GM23338 (cell line): ENCODE data around the gene ZFPL1. TPM values are rescaled to one million over a fixed set of nuclear protein-coding genes. Genes with fewer than 3 reads are reported as not detected.

ENCODE experiments used
- ATAC-seq: fragments of 200-7000 bp; cut with Tn5 transposase; 3 replicates; pipeline ENCODE4 v1.9.1; 2020
- DNase-seq: peaks from one replicate; pipeline ENCODE4 v3.0.0-alpha.2; 2015; ENCODE audit warnings: low spot score
- H2AFZ ChIP-seq: fragments of 200-600 bp; sonication (generic); 2 replicates; pipeline ENCODE4 v1.8.0; 2016; ENCODE audit warnings: antibody characterized with exemption, mild to moderate bottlenecking, moderate library complexity
- H3F3A ChIP-seq: fragments of 200-600 bp; sonication (generic); replicated peaks from 2 replicates; pipeline ENCODE4 v1.8.0; 2017; ENCODE audit warnings: antibody characterized with exemption, mixed run types, low read depth
- H3K27ac ChIP-seq: fragments of 200-600 bp; sonication (generic); 2 replicates; pipeline ENCODE4 v1.6.1; 2016; ENCODE audit warnings: low read depth
- H3K27me3 ChIP-seq: fragments of 200-600 bp; sonication (generic); 2 replicates; pipeline ENCODE4 v1.8.0; 2016; ENCODE audit warnings: mild to moderate bottlenecking, mixed run types, moderate library complexity; ENCODE audit not compliant: insufficient read depth
- H3K36me3 ChIP-seq: fragments of 200-600 bp; sonication (generic); 2 replicates; pipeline ENCODE4 v1.8.0; 2016; ENCODE audit warnings: mild to moderate bottlenecking; ENCODE audit not compliant: insufficient read depth
- H3K4me1 ChIP-seq: fragments of 200-600 bp; sonication (generic); 2 replicates; pipeline ENCODE4 v1.8.0; 2016; ENCODE audit warnings: mild to moderate bottlenecking, moderate library complexity; ENCODE audit not compliant: insufficient read depth
- H3K4me2 ChIP-seq: fragments of 200-600 bp; sonication (generic); 2 replicates; pipeline ENCODE4 v1.7.1; 2017; ENCODE audit warnings: mixed run types
- H3K4me3 ChIP-seq: fragments of 200-600 bp; sonication (generic); 2 replicates; pipeline ENCODE4 v1.6.1; 2016; ENCODE audit warnings: mixed run types
- H3K79me2 ChIP-seq: fragments of 200-600 bp; sonication (generic); replicated peaks from 2 replicates; pipeline ENCODE4 v1.8.0; 2017; ENCODE audit warnings: mild to moderate bottlenecking; ENCODE audit not compliant: insufficient read depth
- H3K9me2 ChIP-seq: fragments of 200-600 bp; sonication (generic); 2 replicates; pipeline ENCODE4 v1.8.0; 2017; ENCODE audit not compliant: insufficient read depth
- H4K20me1 ChIP-seq: fragments of 200-600 bp; sonication (generic); replicated peaks from 2 replicates; pipeline ENCODE4 v1.8.0; 2017; ENCODE audit warnings: mild to moderate bottlenecking; ENCODE audit not compliant: insufficient read depth
- H3K27ac Mint-ChIP-seq: 2 replicates; pipeline ENCODE4 v1.8.0; 2020; ENCODE audit warnings: inconsistent platforms, mild to moderate bottlenecking, moderate library complexity, mixed read lengths
- H3K27me3 Mint-ChIP-seq: 3 replicates; pipeline ENCODE4 v1.8.0; 2022; ENCODE audit warnings: low read depth, mild to moderate bottlenecking, moderate library complexity, mixed read lengths, inconsistent platforms; ENCODE audit not compliant: insufficient read depth, poor library complexity
- H3K36me3 Mint-ChIP-seq: 3 replicates; pipeline ENCODE4 v1.8.0; 2021; ENCODE audit warnings: low read depth, mild to moderate bottlenecking, inconsistent platforms, moderate library complexity, mixed read lengths
- H3K4me1 Mint-ChIP-seq: 3 replicates; pipeline ENCODE4 v1.8.0; 2020; ENCODE audit warnings: mild to moderate bottlenecking, inconsistent platforms, mixed read lengths
- H3K4me3 Mint-ChIP-seq: 3 replicates; pipeline ENCODE4 v1.8.0; 2021; ENCODE audit warnings: moderate library complexity, mild to moderate bottlenecking, inconsistent platforms, mixed read lengths
- H3K9me3 Mint-ChIP-seq: 3 replicates; pipeline ENCODE4 v1.8.0; 2020; ENCODE audit warnings: moderate library complexity, mild to moderate bottlenecking, inconsistent platforms, mixed read lengths
- ZNF114 ChIP-seq: fragments of 250-450 bp; sonication (Bioruptor Pico); IDR thresholded peaks from 2 replicates; pipeline ENCODE4 v1.5.0; 2020; ENCODE audit warnings: mild to moderate bottlenecking, moderate library complexity
- polyA plus RNA-seq: library from polyadenylated mRNA; unstranded; fragments of >200 nt; fragmentation: Nextera tagmentation; extraction: Ambion mirVana; gene quantifications from 2 replicates; pipeline ENCODE4 v1.2.1, GENCODE V29; 2016
- total RNA-seq: library from RNA; depleted of rRNA; stranded (reverse); fragments of >200 nt; shearing (Covaris generic); gene quantifications from 2 replicates; pipeline ENCODE4 v1.2.3, GENCODE V29; 2014
- TF ChIP-seq, protein P1 (sequence below): fragments of 250-450 bp; sonication (Bioruptor Pico); IDR thresholded peaks from 2 replicates; pipeline ENCODE4 v1.5.0; 2020; ENCODE audit warnings: mild to moderate bottlenecking, moderate library complexity
- TF ChIP-seq, protein P2 (sequence below): IDR thresholded peaks from 2 replicates; pipeline ENCODE4 v1.6.1; 2016; ENCODE audit warnings: antibody characterized with exemption

ZFPL1 gene
- total and polyA plus RNA-seq, 2 experiments from 2014 or later: 26.3 to 26.8 TPM

DNA sequence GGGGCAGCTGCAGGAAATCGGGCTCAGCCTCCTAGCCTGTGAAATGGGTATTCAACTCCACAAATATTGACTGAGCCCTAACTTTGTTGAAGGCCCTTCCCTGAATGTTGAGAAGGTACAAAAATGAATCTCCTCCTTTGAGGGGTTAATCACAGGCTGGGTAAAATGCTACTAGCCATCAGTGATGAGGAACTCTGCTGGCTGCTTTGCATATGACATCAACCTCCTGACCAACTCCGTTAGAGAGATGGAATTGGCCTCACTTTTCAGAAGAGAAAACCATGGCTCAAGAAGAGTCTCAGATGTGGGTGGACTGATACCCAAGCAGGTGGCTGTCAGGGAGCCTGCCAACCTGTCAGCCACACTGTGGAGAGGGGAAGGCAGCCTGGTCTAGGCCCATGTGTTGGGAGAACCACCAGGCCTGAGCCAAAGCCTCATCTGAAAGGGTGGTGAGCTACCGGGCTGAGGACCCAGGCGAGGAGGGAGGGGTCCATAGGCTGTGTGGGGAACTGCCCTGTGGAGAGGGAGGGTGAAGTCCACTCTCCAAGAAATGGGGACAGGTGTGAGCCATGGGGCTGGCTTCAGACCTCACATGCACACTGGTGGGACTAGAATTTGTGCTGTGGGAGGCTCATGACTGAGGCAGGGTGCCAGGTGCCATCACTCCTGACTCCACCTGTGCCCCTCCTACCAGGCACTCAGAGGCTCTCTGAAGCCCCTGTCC lies 12.0 kb upstream of the ZFPL1 start (continued):
- TF ChIP-seq, protein P1, sequence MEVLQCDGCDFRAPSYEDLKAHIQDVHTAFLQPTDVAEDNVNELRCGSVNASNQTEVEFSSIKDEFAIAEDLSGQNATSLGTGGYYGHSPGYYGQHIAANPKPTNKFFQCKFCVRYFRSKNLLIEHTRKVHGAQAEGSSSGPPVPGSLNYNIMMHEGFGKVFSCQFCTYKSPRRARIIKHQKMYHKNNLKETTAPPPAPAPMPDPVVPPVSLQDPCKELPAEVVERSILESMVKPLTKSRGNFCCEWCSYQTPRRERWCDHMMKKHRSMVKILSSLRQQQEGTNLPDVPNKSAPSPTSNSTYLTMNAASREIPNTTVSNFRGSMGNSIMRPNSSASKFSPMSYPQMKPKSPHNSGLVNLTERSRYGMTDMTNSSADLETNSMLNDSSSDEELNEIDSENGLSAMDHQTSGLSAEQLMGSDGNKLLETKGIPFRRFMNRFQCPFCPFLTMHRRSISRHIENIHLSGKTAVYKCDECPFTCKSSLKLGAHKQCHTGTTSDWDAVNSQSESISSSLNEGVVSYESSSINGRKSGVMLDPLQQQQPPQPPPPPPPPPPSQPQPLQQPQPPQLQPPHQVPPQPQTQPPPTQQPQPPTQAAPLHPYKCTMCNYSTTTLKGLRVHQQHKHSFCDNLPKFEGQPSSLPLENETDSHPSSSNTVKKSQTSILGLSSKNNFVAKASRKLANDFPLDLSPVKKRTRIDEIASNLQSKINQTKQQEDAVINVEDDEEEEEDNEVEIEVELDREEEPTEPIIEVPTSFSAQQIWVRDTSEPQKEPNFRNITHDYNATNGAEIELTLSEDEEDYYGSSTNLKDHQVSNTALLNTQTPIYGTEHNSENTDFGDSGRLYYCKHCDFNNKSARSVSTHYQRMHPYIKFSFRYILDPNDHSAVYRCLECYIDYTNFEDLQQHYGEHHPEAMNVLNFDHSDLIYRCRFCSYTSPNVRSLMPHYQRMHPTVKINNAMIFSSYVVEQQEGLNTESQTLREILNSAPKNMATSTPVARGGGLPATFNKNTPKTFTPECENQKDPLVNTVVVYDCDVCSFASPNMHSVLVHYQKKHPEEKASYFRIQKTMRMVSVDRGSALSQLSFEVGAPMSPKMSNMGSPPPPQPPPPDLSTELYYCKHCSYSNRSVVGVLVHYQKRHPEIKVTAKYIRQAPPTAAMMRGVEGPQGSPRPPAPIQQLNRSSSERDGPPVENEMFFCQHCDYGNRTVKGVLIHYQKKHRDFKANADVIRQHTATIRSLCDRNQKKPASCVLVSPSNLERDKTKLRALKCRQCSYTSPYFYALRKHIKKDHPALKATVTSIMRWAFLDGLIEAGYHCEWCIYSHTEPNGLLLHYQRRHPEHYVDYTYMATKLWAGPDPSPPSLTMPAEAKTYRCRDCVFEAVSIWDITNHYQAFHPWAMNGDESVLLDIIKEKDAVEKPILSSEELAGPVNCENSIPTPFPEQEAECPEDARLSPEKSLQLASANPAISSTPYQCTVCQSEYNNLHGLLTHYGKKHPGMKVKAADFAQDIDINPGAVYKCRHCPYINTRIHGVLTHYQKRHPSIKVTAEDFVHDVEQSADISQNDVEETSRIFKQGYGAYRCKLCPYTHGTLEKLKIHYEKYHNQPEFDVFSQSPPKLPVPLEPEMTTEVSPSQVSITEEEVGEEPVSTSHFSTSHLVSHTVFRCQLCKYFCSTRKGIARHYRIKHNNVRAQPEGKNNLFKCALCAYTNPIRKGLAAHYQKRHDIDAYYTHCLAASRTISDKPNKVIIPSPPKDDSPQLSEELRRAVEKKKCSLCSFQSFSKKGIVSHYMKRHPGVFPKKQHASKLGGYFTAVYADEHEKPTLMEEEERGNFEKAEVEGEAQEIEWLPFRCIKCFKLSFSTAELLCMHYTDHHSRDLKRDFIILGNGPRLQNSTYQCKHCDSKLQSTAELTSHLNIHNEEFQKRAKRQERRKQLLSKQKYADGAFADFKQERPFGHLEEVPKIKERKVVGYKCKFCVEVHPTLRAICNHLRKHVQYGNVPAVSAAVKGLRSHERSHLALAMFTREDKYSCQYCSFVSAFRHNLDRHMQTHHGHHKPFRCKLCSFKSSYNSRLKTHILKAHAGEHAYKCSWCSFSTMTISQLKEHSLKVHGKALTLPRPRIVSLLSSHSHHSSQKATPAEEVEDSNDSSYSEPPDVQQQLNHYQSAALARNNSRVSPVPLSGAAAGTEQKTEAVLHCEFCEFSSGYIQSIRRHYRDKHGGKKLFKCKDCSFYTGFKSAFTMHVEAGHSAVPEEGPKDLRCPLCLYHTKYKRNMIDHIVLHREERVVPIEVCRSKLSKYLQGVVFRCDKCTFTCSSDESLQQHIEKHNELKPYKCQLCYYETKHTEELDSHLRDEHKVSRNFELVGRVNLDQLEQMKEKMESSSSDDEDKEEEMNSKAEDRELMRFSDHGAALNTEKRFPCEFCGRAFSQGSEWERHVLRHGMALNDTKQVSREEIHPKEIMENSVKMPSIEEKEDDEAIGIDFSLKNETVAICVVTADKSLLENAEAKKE (CRISPR knock-in tag): no peak

DNA sequence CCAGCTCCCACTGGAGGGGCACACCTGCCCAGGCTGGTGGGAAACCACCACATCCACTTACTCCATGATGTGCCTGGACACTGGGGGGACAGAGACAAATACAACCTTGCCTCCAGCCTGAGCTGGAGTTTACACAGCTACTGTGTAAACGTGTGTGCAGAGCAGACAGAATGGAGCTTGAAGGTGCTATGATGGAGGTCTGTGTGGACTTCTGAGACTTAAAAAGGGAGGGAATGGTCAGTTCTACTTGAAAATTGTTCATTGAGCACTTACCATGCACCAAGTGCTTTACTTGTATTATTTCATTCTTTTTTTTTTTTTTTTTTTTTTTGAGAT lies 11.4 kb upstream of the ZFPL1 start:
- peaks cover 22% of the 10 kb centered on the region for H3K36me3 Mint-ChIP-seq
- Histone ChIP-seq H3F3A (no peaks in the 10 kb centered on the region), H3K79me2 (peaks cover 7% of the 10 kb centered on the region), H3K27me3 (no peaks in the 10 kb centered on the region), H3K4me1 (no peaks in the 10 kb centered on the region), H3K4me3 (no peak overlapping the region), H4K20me1 (peaks cover 6% of the 10 kb centered on the region), H3K4me2 (no peak overlapping the region), H2AFZ (no peak overlapping the region), H3K9me2 (no peaks in the 10 kb centered on the region), H3K27ac (no peak overlapping the region), H3K36me3 (peaks cover 3% of the 10 kb centered on the region; the same call in 1 of the 2 replicates)
- DNase-seq (no peak), ATAC-seq (no peak)
- no peak for TF ChIP-seq ZNF114 (CRISPR knock-in tag)
- TF ChIP-seq, protein P2, sequence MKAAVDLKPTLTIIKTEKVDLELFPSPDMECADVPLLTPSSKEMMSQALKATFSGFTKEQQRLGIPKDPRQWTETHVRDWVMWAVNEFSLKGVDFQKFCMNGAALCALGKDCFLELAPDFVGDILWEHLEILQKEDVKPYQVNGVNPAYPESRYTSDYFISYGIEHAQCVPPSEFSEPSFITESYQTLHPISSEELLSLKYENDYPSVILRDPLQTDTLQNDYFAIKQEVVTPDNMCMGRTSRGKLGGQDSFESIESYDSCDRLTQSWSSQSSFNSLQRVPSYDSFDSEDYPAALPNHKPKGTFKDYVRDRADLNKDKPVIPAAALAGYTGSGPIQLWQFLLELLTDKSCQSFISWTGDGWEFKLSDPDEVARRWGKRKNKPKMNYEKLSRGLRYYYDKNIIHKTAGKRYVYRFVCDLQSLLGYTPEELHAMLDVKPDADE: no peak
- no peak overlapping the region for H3K4me3 Mint-ChIP-seq
- no peak overlapping the region for H3K27ac Mint-ChIP-seq
- peaks cover 15% of the 10 kb centered on the region for H3K27me3 Mint-ChIP-seq
- no peaks in the 10 kb centered on the region for H3K9me3 Mint-ChIP-seq
- peaks cover 10% of the 10 kb centered on the region; the same call in 2 of the 3 replicates for H3K4me1 Mint-ChIP-seq
